ENCODE data around the gene IQCK.
"Not testable (repeated sequence)": the region's sequence is repeated elsewhere in the genome, so short reads cannot be mapped to it uniquely, and the experiment has no call there.

The IQCK gene, protein sequence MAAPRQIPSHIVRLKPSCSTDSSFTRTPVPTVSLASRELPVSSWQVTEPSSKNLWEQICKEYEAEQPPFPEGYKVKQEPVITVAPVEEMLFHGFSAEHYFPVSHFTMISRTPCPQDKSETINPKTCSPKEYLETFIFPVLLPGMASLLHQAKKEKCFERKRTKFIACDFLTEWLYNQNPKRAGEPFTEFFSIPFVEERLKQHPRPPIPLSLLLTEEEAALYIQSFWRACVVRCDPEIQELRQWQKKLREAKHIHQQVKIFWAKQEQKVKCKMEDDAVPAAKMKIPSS

DNA sequence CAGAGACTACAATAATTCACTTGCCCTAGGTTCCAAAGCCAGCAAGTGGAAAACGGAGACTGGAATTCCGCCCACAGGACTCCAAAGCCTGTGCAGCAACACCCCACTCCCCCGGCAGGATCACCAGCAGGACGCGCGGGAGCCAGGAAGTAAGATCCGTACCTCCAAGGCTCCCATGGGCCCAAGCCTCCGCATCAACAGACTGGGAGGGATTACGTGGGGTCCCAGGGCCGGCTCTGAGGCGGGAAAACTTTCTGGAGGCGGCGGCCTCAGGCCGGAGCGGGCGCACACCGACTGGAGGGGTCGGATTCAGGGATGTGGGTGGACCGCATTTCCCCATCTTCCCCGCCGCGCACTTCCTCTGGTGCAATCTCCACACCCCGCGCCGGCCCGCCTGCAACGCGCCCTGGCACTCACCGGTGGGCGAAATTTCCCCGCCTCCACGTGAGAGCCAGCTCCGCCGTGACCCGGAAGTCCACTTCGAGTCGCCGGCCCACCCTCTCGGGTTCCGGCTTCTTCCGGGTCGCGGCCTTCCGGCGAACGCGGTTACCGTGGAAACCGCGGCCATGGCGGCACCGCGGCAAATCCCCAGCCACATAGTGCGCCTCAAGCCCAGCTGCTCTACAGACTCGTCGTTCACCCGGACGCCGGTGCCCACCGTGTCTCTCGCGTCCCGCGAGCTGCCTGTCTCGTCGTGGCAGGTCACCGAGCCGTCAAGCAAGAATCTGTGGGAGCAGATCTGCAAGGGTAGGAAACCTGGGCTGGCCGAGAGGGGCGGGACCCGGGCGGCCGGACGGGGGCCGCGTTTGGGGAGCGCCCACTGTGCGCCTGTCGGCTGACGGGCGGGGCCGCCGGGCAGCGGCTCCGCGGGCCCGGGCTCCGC, at the start of gene IQCK, which contains the start of gene KNOP1:
IQCK (plus strand) TSS at position 531 of the 883 bp plus-strand sequence; CDS start at position 567, 36 bp downstream.
KNOP1 (minus strand) TSS at position 487 of the 883 bp plus-strand sequence. CDS start 3,192 bp downstream, outside the sequence.
- peak; percentile 86 for DNase-seq

DNA sequence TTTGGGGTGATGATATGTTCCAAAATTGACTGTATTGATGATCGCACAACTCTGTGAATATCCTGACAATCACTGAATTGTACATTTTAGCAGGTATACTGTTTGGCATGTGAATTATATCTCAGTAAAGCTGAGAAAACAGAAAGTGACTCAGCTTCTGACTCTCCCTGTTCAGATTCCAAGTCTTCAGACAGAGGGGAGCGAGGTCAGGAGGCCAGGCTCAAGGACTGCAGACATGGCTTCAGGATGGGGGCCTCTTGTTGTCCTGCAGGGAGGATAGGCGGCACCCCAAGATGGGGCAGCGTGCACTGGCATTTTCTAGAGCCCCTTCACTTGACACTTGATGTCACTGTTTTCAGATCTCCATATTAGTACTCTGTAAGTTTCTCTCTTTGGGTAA, 45.7 kb upstream of the IQCK start:
- no peak for DNase-seq

DNA sequence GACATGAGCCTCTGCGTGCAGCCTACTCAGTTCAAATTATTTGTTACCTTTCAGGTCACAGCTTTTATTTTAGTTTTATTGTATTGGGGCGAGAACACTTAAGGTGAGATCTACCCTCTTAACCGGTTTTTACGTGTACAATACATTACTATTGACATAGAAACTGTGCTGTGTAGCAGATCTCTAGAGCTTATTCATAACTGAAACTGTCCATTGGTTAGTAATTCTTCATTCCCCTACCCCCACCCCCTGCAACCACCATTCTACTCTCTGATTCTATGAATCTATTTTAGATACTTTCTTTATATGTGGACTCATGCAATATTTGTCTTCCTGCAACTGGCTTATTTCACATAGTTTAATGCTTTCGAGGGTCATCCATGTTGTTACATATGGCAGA, 43.6 kb upstream of the IQCK start:
- DNase-seq: no peak

DNA sequence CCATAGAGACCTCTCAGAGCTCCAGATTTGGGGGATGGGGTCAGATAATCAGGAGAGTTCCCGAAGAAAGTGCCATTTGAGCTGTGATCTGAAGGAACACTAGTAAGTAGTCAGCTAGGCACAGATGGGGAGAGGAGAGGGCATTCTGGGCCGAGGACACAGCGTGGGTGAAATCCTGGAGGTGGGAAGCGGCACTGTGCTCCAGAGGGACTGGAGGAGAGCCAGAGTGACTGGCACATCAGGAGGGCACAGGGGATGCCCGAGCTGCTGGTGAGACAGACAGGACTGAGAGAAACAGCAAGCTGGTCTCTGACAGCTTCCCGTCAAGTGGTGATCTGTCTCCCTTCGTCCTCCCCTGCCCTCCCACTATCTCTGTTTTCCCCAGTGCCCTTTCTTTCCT, 40.7 kb upstream of the IQCK start:
- no peak for DNase-seq

DNA sequence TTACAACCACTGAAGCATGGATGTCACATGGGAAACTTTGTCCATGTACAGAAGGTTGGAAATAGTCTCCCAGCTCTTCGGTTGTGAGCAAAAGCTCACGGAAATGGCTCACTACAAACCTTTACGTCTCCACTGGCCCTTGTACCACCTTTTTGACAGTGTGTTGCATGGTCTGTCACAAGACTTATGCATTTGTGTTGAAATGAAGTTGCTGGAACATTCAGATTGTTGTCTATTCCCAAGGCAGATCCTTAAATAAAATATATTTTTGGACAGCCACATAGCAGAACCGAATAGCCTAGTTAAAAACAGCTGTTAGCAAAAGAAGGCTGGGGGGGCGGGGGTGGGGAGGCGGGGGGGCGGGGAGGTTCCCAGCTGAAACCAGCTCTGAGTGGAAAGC, 39.3 kb upstream of the IQCK start:
- no peak for DNase-seq

DNA sequence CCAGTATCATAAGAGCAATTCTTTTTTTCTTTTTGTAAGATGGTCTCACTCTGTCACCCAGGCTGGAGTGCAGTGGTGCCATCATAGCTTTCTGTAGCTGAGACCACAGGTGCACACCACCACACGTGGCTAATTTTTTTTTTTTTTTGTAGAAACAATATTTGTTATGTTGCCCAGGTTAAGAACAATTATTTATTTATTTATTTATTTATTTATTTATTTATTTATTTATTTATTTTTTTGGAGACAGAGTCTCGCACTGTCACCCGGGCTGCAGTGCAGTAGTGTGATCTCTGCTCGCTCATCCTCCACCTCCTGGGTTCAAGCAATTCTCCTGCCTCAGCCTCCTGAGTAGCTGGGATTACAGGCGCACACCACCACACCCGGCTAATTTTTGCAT, 38.8 kb upstream of the IQCK start:
- not testable (repeated sequence) for DNase-seq

DNA sequence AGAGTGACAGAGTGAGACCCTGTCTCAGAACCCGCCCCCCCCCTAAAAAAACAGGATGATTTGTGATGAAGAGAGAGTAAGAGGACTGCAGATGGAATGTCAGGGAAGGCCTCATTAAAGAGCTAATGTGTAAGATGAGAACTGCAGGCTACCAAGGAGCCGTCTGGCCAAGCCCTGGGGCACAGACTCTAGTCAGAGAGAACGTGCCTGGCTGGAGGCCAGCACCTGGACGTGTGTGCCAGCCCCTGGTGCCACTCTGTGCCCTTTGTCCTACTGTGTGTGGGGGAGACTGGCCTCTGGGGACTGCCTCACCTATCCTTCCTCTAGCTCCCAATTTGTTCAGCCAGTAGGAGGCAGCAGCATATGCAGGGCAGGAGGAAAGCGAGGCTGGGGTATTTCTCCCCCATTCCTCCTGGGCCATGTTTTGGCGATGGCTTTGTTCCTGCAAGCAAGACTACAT, 37.2 kb upstream of the IQCK start:
- no peak for DNase-seq

DNA sequence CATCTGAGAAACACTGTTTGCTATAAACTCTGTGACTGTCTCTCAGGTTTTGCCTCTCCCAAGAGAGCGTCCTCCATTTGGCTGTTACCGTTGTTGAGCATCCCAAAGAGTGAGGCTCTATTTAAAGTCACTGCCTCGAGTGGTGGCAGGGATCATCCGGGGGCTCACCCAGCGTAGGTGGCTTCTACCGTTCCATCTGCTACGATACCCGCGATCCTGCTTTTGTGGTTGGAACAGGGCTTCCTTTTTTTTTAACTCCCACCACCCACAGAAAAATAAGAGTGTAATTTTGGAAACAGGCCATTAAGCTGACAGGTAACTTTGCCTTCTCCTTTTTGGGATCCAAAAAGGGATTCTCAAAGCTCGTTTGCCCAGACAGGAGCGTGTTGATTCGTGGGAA, 36.4 kb upstream of the IQCK start:
- no peak for DNase-seq

DNA sequence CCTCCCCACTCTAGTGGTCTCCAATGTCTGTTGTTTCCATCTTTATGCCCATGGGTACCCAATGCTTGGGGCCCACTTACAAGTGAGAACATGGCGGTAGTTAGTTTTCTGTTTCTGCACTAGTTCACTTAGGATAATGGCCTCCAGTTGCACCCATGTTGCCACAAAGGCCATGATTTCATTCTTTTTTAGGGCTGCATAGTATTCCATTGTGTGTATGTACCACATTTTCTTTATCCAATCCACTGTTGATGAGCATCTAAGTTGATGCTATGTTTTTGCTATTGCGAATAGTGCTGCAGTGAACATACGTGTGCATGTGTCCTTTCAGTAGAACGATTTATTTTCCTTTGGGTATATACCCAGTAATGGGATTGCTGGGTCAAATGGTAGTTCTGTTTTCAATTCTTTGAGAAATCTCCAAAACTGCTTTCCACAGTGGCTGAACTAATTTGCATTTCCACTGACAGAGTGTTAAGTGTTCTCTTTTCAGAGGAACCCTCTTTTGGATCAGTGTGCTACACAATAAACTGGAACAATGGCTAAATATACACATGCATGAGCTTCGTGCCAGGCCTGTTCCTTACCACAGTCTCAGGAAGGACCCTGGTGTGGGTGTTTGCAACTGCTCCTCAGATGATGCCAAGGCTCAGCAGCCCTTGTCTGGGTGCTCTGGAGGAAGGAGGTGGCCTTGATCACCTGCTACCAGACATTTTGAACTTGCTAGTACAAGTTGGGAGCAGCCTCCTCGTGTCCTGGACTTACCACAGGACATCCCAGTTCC, 34.4 kb upstream of the IQCK start:
- DNase-seq: no peak

DNA sequence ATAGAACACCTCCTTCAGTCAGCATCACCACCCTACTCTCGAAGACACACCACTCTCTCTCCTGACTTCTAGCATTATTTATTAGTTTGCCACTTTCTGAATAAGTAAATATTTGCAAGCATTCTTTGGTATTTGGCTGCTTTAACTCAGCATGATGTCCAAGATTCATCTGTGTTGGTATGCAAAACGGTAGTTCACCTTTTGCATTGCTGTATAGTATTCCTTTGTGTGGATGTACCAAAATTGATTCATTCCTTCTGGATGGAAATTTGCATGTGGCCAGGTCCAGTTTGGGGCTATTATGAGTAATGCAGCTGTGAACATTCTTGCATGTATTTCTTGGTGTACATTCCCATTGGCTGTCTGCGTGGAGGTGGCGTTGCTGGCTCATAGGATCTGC, 32.9 kb upstream of the IQCK start:
- no peak for DNase-seq

DNA sequence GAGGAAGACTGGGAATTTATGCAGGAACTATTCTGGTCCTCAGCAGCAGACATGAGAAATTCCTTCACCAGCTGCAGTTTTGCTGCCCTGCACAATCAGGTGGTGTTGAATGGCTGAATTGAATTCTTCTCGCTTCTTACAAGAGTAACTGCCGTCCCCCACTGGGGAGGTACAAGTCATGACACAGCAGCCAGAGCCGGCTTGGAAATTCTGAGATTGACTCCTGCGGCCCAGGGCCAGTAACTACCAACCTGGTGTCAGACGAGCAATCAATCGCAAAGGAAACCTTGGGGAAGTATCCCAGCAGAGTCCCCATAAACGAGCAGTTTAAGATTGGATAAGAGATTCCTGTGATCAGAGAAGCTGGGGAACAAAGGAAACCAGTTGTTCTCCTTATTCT, 30.8 kb upstream of the IQCK start:
- no peak for DNase-seq

DNA sequence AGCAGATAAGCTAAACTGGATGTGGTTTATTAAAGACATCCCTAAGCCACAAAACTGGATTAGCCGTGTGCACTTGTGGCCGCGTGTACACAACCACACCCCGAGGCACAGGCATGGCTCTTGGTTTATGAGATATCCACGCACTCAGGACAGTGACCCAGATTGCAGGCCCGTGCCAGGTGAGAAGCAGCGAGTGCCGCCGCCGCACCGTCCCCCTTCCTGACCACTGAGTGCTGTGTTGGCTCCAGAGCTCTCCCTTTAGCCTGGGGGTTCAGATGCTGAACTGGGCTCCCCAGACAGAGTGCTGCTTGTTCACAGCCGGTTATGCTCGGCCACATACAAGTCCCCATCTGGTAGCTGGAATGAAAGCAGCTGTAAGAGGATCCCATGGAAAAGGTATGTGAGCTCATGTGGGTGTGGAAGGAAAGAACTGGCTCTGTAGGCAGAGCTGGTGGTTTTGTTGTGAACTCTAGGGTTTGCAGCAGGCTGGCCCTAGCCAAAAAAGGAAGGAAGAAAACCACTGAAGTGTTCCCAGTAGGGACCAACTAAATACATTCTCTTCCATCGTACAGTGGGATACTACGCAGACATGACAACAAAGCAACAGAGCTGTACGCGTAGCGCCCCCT, 29.6 kb upstream of the IQCK start:
- DNase-seq: no peak

DNA sequence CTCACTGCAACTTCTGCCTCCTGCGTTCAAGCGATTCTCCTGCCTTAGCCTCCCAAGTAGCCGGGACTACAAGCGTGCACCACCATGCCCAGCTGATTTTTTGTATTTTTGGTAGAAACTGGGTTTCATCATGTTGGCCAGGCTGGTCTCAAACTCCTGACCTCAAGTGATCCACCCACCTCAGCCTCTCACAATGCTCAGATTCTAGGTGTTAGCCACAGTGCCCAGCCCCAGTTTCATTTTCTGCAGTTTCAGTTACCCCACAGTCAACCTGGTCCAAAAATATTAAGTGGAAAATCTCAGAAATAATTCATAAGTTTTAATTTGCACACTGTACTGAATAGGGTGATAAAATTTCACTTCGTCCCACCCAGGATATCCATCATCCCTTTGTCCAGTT, 28.7 kb upstream of the IQCK start:
- DNase-seq: no peak

DNA sequence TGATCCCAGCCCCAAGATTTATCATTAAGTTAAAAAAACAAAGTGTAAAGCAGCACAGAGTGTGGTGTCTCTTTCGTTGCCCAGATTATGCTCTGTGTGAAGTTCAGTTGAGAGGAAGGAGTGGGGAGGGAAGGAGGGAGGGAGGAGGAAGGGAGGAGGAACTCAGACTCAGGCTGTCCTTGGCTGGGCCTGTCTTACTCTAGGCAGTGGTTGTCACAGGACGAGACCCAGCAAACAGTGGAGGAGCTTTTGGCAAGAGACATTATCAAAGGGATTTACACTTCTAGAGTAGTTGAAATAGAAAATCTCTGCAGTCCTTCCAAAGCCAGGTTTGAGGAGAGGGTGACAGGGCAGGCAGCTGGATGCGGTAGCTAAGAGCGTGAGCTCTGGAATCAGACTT, 27.9 kb upstream of the IQCK start:
- DNase-seq: no peak

DNA sequence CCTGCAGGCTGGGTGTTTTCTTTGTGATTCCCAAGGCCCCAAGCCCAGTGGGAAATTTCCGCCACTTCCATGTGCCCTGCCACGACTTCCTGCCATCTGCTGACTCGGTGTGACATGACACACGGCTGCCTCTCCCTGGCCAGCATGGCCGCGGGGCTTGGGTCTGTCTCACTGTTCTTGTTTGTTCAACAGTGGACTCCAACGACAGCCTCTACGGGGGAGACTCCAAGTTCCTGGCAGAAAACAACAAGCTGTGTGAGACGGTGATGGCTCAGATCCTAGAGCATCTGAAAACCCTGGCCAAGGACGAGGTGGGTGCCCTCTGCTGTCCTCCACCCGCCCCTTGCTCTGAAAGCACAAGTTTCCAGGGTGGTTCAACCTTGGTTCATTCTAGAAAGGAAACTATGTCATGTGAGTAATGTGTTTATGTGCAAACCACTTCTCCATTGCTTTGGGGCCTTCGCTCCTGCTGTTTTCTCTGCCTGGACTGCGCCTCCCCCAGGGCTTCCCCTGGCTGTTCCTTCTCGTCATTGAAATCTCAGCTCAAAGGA, 26.8 kb upstream of the IQCK start:
- DNase-seq: no peak

DNA sequence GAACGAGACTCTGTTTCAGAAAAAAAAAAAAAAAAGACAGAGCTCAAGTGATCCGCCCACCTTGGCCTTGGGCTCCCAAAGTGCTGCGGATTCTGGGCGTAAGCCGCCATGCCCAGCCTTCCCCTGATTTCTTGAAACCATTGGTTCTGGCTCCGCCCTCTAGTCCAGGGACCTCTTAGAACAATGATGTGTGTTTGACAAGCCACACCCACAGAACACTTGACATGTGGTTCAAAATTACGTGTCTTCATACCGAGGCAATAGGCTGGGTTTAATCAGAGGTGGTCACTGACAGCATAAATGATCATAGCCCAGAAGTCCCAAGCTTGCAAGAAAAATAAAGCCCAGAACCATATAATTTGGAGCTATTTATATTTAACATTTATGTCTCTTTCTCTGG, 23.1 kb upstream of the IQCK start:
- no peak for DNase-seq

DNA sequence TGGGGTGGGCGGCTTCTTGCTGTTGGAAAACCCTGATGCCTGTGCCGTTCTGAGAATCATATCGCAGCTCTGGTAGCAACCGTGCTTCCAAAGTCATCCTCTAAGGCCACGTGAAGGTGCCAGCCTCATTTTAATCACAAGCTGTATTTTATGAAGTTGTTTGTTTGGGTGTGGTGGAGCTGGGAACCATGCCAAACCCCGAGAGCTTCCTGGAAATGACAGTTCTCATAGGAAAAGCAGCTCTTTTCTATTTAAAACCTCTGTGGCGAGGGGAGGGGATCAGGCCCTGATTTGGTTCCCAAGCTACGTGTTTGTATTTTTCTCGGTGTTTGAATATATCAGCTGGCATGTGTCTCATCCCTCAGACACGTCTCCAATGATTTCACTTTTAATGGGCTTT, 21.7 kb upstream of the IQCK start:
- DNase-seq: peak; percentile 90

DNA sequence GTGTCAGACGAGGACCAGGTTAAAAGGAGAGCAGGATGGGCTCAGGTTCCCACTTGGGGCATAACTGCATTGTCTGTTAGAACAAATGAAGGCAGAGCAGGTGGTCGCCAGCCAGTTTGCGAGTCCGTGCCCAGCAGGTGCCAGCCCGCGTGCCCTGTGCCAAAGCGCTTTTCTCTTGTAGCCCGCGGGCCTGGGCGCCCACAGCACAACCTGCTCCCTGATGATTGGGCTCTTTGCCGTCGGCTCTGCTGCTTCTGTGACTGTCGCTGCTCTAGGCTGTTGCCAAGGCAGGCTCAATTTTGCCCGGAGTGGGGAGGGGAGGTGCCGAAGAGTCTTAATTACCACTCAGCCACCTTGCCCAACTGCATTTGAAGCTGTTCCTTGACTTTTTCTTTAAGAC, 21.1 kb upstream of the IQCK start:
- DNase-seq: no peak

DNA sequence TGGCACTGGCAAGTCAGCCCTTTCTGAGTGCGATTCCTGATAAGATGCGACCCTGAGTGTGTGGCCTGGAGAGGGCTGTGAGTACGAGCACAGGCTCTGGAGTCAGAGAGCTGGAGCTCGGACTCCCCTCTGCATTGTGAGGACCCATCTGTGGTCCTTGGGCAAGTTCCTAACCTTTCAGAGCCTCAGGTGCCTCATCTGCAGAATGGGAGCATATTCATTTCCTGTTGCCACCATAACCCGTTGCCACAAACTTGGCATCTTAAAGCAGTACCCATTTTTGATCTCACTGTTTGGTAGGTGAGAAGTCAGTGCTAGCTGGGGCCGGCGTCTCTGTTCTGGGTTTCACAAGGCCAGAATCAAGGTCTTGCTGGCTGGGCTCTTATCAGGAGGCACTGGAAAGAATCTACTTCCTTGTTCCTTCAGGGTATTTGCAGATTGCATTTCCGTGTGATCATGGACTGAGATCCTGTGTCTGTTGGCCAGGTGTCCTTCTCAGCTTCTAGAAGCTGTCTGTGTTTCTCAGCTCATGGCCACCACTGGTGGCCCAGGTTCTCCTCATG, 20.2 kb upstream of the IQCK start:
- DNase-seq: no peak

DNA sequence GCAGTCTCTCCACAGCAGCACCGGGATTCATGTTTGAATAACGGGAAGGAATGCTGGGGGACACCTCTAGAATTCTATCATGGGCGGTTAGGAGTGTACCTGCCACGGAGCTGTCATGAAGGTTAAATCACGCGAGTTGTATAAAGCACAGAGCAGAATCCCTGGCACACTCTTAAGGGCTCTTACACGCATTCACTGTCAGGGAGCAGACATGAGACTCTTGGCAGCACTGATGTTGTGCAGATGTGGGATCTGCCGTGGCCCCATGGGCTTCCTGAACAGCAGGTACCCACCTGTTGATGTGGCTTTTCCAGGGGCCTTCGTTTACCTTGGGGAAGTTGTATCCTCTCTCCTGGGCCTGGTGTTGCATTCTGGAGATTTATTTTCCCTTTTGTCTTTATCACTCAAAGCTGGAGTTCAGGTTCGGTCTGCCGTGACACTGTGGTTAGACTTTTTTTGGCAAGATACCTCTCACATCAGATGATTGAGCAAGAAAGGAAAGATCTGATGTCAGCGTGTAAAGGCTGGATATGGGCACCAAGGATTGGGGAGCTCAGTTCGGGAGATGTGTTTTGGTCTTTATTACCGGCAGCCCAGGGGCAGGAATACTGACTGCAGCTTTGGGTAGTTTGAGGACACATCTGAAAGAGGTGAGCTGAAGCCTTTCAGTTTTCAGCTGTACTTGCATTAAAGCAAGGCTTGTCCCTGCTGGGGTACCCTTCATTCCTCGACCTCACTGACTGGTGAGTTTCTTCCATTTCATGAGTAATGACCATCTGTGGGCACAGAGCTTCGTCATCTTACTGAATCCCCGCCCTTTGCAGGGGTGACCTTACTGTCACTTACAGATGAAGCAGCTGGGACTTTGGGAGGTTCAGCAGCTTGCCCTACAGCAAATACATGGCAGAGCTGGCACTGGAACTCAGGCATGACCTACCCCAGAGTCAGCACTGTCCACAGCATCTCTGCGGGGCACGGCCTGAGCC, 19.3 kb upstream of the IQCK start:
- no peak for DNase-seq

DNA sequence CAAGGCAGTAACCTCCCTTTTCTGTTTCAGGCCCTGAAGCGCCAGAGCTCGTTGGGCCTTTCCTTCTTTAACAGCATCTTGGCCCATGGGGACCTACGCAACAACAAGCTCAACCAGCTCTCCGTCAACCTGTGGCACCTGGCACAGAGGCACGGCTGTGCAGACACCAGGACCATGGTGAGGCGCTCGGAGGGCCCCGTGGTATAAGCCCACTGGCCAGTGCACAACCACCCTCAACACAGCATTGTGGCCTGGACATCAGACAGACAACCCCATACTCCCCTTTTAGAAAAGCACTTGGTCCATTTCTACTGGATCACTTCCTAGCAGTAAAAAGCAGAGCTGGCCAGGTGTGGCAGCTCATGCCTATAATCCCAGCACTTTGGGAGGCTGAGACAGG, 18.6 kb upstream of the IQCK start:
- no peak for DNase-seq

Data from CD4-positive, alpha-beta T cell treated with Interleukin-4 for 4 hours (primary cell).